Stimulated activated CD8-positive, alpha-beta memory T cell treated with anti-CD3 and anti-CD28 coated beads, Interleukin-12 subunit alpha, Interleukin-12 subunit beta, amount 100 ng/mL, for 24 hours (primary cell): Measurements from ENCODE around the gene TRPM3.

Experiments used
- DNase-seq: peaks from one replicate; pipeline ENCODE4 v3.0.0-alpha.2; 2020; ENCODE audit errors: extremely low read depth

The TRPM3 gene

GRCh38 chr9:70581214-70581954 is 540.0 kb downstream of the TRPM3 start:
- no peak for DNase-seq

- no peak for DNase-seq
Observed at GRCh38 chr9:70580606-70581195, 540.7 kb downstream of the TRPM3 start.

- no peak for DNase-seq
Observed at GRCh38 chr9:70579686-70580085, 541.7 kb downstream of the TRPM3 start.

- DNase-seq, result no peak
Observed at GRCh38 chr9:70578720-70579119, 542.7 kb downstream of the TRPM3 start.

GRCh38 chr9:70577671-70578070 is 543.8 kb downstream of the TRPM3 start:
- no peak for DNase-seq

- no peak for DNase-seq
Observed at GRCh38 chr9:70576116-70576515, 545.3 kb downstream of the TRPM3 start.

- DNase-seq, result no peak
Observed at GRCh38 chr9:70574151-70574837, 547.1 kb downstream of the TRPM3 start.

GRCh38 chr9:70573308-70573707 is 548.1 kb downstream of the TRPM3 start:
- no peak for DNase-seq

- DNase-seq, result no peak
Observed at GRCh38 chr9:70571258-70571657, 550.2 kb downstream of the TRPM3 start.

GRCh38 chr9:70569791-70570190 is 551.6 kb downstream of the TRPM3 start:
- DNase-seq, result no peak

- DNase-seq, result no peak
Observed at GRCh38 chr9:70569070-70569772, 552.2 kb downstream of the TRPM3 start.

- DNase-seq, result no peak
Observed at GRCh38 chr9:70567511-70567910, 553.9 kb downstream of the TRPM3 start.

- DNase-seq, result no peak
Observed at GRCh38 chr9:70566751-70567150, 554.7 kb downstream of the TRPM3 start.

GRCh38 chr9:70566066-70566465 is 555.4 kb downstream of the TRPM3 start:
- DNase-seq, result no peak

GRCh38 chr9:70564468-70565335 is 556.7 kb downstream of the TRPM3 start:
- DNase-seq, result no peak

GRCh38 chr9:70563431-70564204 is 557.8 kb downstream of the TRPM3 start:
- no peak for DNase-seq

GRCh38 chr9:70563010-70563409 is 558.4 kb downstream of the TRPM3 start:
- no peak for DNase-seq

- DNase-seq, result no peak
Observed at GRCh38 chr9:70561786-70562395, 559.5 kb downstream of the TRPM3 start.

- no peak for DNase-seq
Observed at GRCh38 chr9:70561111-70561510, 560.3 kb downstream of the TRPM3 start.

- DNase-seq, result no peak
Observed at GRCh38 chr9:70559102-70559501, 562.3 kb downstream of the TRPM3 start.
